D721Med (cell line): ENCODE data around the gene EML1.

ENCODE experiments used
- DNase-seq: peaks from one replicate; pipeline ENCODE4 v3.0.0; 2011; ENCODE audit warnings: low spot score; ENCODE audit not compliant: insufficient read length
- FAIRE-seq: peaks from 2 replicates; lab custom pipeline; 2011; peaks lifted over from hg19 to GRCh38; lab: Jason Lieb, UNC
- CTCF ChIP-seq: IDR thresholded peaks from 2 replicates; pipeline ENCODE4 v1.5.1; 2012; ENCODE audit warnings: mild to moderate bottlenecking, control low read depth; ENCODE audit not compliant: insufficient read depth; ENCODE audit errors: missing control alignments

Gene EML1

GRCh38 chr14:99929601-99930000 lies 136.4 kb downstream of the EML1 start:
- TF ChIP-seq CTCF = no peak
- DNase-seq (no peak), FAIRE-seq (no peak)

- no peak for FAIRE-seq
- DNase-seq = no peak
- no peak for TF ChIP-seq CTCF
These were observed 137.4 kb downstream of the EML1 start for GRCh38 chr14:99930420-99931274.

- FAIRE-seq (no peak), DNase-seq (no peak)
- TF ChIP-seq CTCF = no peak
These were observed 138.1 kb downstream of the EML1 start for GRCh38 chr14:99931308-99931707.

- no peak for TF ChIP-seq CTCF
- no peak for DNase-seq
- FAIRE-seq = no peak
These were observed 142.8 kb downstream of the EML1 start for GRCh38 chr14:99936056-99936455.

- no peak for FAIRE-seq
- DNase-seq = no peak
- TF ChIP-seq CTCF = no peak
These were observed 143.7 kb downstream of the EML1 start for GRCh38 chr14:99936738-99937474.

- DNase-seq (no peak), FAIRE-seq (no peak)
- no peak for TF ChIP-seq CTCF
These were observed 144.4 kb downstream of the EML1 start for GRCh38 chr14:99937475-99938244.
